Esophagus squamous epithelium (tissue), 5 donors: ENCODE measurements around the gene GSTM5. TPM values are rescaled to one million over a fixed set of nuclear protein-coding genes. Genes with fewer than 3 reads are reported as not detected.

ENCODE experiments used
- DNase-seq: peaks from one replicate; lab custom pipeline; 2025; lab: John Stamatoyannopoulos, UW
- H3K27ac ChIP-seq, 4 donors: fragments of 200-600 bp; sonication (generic); one replicate each; pipeline ENCODE4 v1.5.1; 2016 to 2019; ENCODE audit warnings: mild to moderate bottlenecking in 1 of 4
- H3K27me3 ChIP-seq, 4 donors: fragments of 200-600 bp; sonication (generic); 1 replicate in 3 of 4; 2 replicates in 1 of 4; pipeline versions ENCODE4 v1.5.1 to v1.6.0; 2017 to 2021; ENCODE audit warnings: antibody characterized with exemption in 1 of 4
- H3K36me3 ChIP-seq, 3 donors: fragments of 200-600 bp; sonication (generic); one replicate each; pipeline ENCODE4 v1.5.1; 2016 to 2019
- H3K4me1 ChIP-seq, 3 donors: fragments of 200-600 bp; sonication (generic); one replicate each; pipeline ENCODE4 v1.5.1; 2017 to 2019
- H3K4me3 ChIP-seq, 4 donors: fragments of 200-600 bp; sonication (generic); 1 replicate in 3 of 4; 2 replicates in 1 of 4; pipeline ENCODE4 v1.5.1; 2016 to 2019; ENCODE audit warnings: mild to moderate bottlenecking in 2 of 4, moderate library complexity in 1 of 4
- H3K9me3 ChIP-seq, 3 donors: fragments of 200-600 bp; sonication (generic); one replicate each; pipeline ENCODE4 v1.5.1; 2016 to 2019
- CTCF ChIP-seq, 6 experiments: fragments of 450-650 bp in 4 of 6; fragments of 200-600 bp in 2 of 6; sonication (generic) in 2 of 6; IDR thresholded peaks; one replicate each; pipeline ENCODE4 v1.5.1; 2016 to 2019; ENCODE audit warnings: antibody characterized with exemption in 6 of 6, mild to moderate bottlenecking in 4 of 6, moderate library complexity in 4 of 6
- POLR2A ChIP-seq, 4 donors: fragments of 450-650 bp; IDR thresholded peaks; one replicate each; pipeline ENCODE4 v1.6.1; 2017; ENCODE audit warnings: antibody characterized with exemption in 4 of 4, mild to moderate bottlenecking in 4 of 4, moderate library complexity in 3 of 4
- WGBS, 2 donors: methylation state at CpG; one replicate each; pipeline ENCODE4 v1.1.5; 2018; 5-methylcytosine and 5-hydroxymethylcytosine counted together
- intact Hi-C: fragments of 100-400 bp; cut with DNase I; formaldehyde crosslinking; loops from one replicate; pipeline ENCODE4 v1.15.0; 2022
- total RNA-seq, 4 donors: library from RNA; depleted of rRNA; stranded (reverse); fragments of >200 nt; gene quantifications; one replicate each; pipeline ENCODE4 v1.1.0, GENCODE V29; 2016
- donor health status: DM: yes; HTN: yes; CAD: no.

Gene GSTM5
- total RNA-seq, 4 donors from 2014 or later = 2.2 to 4.6 TPM; not detected in 2

GRCh38 chr1:109722908-109723691 is 11.0 kb downstream of the GSTM5 start:
- 81 to 84% methylated on average over 7 of the region's 7 CpGs for WGBS, 2 donors
- Histone ChIP-seq H3K4me3 (no peak overlapping the region), H3K36me3 (no peaks in the 10 kb centered on the region), H3K9me3 (no peaks in the 10 kb centered on the region), H3K27me3 (no peaks in the 10 kb centered on the region), H3K4me1 (peaks cover 6 to 19% (median 16%) of the 10 kb centered on the region in 3 donors), H3K27ac (no peak overlapping the region)
- intact Hi-C loops = no loop called here
- no peak for DNase-seq
- TF ChIP-seq POLR2A (IDR thresholded peaks at IDR 0.05) (no peak), CTCF (IDR thresholded peaks at IDR 0.05) (no peak)

- H3K36me3 ChIP-seq = no peaks in the 10 kb centered on the region
- peaks cover 0 to under 1% (median 0%) of the 10 kb centered on the region in 3 donors for H3K4me1 ChIP-seq
- 79 to 84% methylated on average over 1 to 5 of the region's 5 CpGs for WGBS, 2 donors
- DNase-seq = no peak
- no peak overlapping the region for H3K4me3 ChIP-seq
- TF ChIP-seq CTCF (IDR thresholded peaks at IDR 0.05) (no peak), POLR2A (IDR thresholded peaks at IDR 0.05) (no peak)
- intact Hi-C loops = no loop called here
- no peak overlapping the region for H3K27ac ChIP-seq
- H3K9me3 ChIP-seq = no peaks in the 10 kb centered on the region
- H3K27me3 ChIP-seq = no peaks in the 10 kb centered on the region
Measured at GRCh38 chr1:109724933-109725332, 12.9 kb downstream of the GSTM5 start.

DNA sequence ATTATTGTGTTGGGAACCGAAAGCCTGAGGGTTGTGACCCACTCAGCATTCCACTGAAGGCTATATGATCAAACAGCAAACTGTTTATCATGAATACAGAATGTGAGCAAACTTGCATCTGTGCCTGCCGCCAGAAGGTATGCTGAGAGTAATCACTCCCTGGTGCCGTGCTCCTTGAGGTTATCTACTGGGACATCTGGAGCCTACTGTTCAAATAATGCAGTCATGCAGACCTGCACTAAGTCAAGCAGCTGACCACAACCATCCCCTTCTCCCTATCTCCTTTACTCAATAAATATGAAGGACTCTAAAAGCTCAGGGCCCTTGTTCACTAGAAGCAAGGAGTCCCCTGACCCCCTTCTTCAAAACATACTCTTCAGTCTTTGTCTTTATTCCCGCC is 13.5 kb downstream of the GSTM5 start:
- no peak overlapping the region for H3K4me3 ChIP-seq
- TF ChIP-seq CTCF (IDR thresholded peaks at IDR 0.05) = no peak
- TF ChIP-seq POLR2A (IDR thresholded peaks at IDR 0.05) = no peak

GRCh38 chr1:109726007-109726406 is 14.0 kb downstream of the GSTM5 start:
- intact Hi-C loops = no loop called here
- Histone ChIP-seq H3K36me3 (no peaks in the 10 kb centered on the region), H3K4me3 (no peak overlapping the region), H3K4me1 (no peaks in the 10 kb centered on the region), H3K27ac (no peak overlapping the region), H3K9me3 (no peaks in the 10 kb centered on the region), H3K27me3 (no peaks in the 10 kb centered on the region)
- TF ChIP-seq POLR2A (IDR thresholded peaks at IDR 0.05) (no peak), CTCF (IDR thresholded peaks at IDR 0.05) (no peak)
- 56 to 64% methylated on average over 1 of the region's 1 CpG for WGBS, 2 donors
- no peak for DNase-seq

More for the DNA sequence above, 13.5 kb downstream of the GSTM5 start:
- no peak for DNase-seq
- Histone ChIP-seq H3K27me3 (no peaks in the 10 kb centered on the region), H3K9me3 (no peaks in the 10 kb centered on the region), H3K4me1 (no peaks in the 10 kb centered on the region), H3K36me3 (no peaks in the 10 kb centered on the region), H3K27ac (no peak overlapping the region)
- 87 to 100% methylated on average over 3 to 4 of the region's 4 CpGs for WGBS, 2 donors
- intact Hi-C loops = no loop called here

GRCh38 chr1:109726728-109727373 is 14.8 kb downstream of the GSTM5 start:
- no peak overlapping the region for H3K27ac ChIP-seq
- DNase-seq = no peak

More at GRCh38 chr1:109726728-109727373, 14.8 kb downstream of the GSTM5 start:
- intact Hi-C loops = no loop called here
- Histone ChIP-seq H3K4me3 (no peak overlapping the region), H3K9me3 (no peaks in the 10 kb centered on the region), H3K36me3 (no peaks in the 10 kb centered on the region), H3K27me3 (no peaks in the 10 kb centered on the region), H3K4me1 (peaks cover 0 to 3% (median 0%) of the 10 kb centered on the region in 3 donors)
- WGBS, 2 donors = 91 to 94% methylated on average over 12 of the region's 12 CpGs
- no peak for TF ChIP-seq POLR2A (IDR thresholded peaks at IDR 0.05)
- no peak for TF ChIP-seq CTCF (IDR thresholded peaks at IDR 0.05)
